ENCODE results near the gene RNF17.

DNA sequence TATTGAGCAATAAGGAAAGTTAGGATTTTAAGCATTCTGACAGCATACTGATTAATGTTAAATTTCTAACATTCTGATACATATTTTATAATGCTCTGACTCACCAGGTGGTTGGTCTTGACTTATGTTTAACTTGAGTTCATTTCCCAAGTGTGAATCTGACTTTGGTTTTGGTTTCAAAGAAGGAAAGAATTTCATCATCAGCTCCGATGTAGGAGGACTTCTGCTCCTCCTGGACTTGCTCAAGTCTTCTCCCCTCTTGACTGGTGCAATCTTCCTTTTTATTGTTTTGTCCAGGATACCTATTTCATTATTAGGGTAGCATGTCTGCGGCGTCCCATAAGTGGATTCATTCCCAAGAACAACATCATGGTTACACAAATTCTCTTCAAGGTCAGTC is 141.3 kb downstream of the RNF17 start:
- no peak for TF ChIP-seq CTCF (IDR thresholded peaks at IDR 0.05)
- no peak for TF ChIP-seq EZH2phosphoT487 (IDR thresholded peaks at IDR 0.05)

Data from neural progenitor cell (in vitro differentiated cells).